HS-27A (cell line): ENCODE measurements around the gene ROPN1L.
A peak's percentile ranks its signal among the peaks of the same experiment; 100 is the strongest.

Experiments used
- DNase-seq: peaks from one replicate; pipeline ENCODE4 v3.0.0-alpha.2; 2012; ENCODE audit warnings: low read depth, missing footprints

ROPN1L gene

DNA sequence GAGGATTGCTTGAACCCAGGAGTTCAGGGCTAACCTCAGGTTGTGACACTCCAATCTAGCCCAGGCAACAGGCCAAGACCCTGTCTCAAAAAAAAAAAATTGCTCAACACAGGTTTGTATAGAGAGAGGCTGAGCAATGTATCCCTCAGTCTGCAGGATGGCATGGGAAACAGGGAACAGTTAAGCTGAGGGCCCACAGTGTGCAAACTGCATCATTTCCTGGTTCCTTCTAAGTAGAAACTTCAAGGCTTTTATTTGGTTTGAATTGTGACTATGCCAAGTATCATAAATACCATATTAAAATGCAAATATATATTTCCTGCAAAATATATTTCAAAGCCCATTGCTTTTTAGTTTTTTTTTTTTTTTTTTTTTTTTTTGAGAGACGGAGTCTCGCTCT is 13.7 kb upstream of the ROPN1L start:
- no peak for DNase-seq

DNA sequence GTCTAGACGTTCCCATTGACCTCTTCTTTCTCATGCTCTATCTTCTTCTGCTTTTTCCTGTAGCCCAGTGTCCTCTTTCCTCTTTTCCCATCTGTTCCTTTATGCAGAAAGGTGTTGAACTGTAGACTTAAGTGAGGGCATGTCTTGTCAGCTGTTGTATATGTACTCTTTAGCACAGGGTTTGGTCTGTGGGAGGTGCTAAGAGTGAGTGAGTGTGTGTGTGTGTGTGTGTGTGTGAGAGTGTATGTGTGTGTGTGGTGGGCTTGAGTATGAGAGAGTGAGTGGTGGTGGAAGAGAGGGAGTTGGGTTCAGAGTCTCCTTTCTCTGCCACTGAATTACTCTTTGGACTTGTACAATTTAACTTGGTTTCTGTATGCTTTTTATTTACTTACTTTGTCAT is 10.3 kb upstream of the ROPN1L start:
- DNase-seq, result no peak

DNA sequence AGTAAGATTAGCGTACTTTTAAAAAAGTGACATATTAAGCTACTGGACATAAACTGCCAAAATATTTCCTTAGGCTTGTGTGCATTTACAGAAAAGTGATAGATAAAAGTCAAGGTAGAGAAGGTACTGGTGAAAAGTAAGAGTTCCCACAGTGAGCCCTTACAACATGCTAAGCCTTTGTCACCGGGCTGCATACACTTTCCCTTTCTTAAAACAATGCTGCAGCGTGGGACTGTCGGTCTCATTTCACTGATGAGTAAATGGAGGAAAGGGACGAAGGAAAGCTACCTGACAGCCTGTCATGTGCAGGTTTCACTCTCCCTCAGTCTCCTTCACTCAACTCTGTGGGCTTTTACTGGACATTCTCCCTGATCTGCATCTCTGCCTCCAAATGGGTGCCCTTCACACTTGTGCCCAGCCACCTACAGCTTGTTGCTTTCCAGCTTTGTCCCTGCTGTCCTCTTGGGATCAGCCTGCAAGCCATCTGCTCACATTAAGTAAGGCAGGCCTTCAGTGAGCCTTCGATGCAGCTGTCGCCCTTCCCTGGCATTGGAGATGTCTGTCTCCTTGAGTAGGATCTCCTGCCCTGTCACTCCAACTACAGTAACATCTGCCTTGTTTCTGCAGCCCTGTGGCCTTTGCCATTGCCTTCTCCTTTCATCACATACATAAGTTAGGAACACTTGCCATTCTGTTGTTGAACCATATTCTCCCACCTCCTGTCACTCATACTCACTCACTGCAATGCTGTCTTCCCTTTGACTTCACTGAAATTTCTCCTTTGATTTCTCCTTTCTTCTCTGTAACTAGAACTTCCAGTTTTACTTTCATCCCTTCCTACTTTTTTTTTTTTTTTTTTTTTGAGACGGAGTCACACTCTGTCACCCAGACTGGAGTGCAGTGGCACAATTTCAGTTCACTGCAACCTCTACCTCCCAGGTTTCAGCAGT is 9.3 kb upstream of the ROPN1L start:
- DNase-seq, result no peak

DNA sequence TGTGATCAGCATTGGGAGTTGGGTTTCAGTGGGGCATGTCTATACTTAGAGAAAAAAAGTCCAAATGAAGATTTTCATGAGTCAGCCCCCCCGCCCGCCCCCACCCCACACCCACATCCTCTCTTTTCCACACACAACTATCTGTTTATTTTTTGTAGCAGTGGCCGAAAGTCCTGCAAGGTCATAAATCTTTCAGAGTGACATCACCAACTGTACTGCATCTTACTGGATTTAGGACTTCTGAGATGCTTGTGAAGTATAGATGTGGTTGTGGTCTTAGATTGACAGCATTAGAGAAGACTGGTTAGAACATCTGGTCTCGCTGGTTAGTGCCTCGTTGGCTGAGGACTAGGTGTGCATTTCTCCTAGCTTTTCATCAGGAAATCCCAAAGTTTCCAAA is 7.3 kb upstream of the ROPN1L start:
- DNase-seq, result no peak

DNA sequence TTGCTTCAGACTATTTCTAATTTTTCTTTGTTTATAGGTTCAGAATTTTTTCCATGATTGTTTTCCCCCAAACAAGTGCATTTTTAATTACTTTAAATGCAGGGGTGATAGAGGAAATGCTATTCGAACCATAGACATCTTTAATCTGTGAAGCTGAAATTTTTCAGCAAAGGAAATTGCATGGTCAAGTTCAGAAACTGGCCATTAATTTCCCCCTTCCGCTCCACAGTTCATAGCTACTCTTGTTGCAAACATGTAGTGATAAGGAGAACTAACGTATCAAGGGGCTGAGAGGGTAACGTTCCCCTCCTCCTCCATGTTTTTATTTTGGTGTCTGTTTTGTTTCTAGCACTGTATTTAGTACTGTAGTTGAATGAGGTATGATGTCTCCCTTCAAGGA is 3.4 kb upstream of the ROPN1L start:
- DNase-seq, result no peak

DNA sequence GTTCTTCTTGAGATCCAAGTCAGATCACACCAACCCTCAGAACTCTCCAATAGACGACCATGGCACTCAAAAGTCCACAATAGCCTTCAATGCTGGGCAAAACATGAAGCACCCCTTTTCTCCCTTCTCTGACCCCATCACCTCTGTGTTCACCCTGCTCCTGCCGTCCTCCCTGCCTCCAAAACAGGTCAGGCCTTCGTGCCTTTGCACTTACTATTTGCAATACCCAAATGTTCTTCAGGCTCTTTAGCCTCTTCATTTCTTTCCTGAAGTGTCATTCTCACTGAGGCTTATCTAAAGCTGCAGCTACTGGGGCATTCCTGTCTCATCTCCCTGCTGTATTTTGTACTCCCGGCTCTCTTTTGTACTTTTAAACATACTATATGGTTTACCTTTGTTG is 2.0 kb upstream of the ROPN1L start:
- DNase-seq, result no peak

DNA sequence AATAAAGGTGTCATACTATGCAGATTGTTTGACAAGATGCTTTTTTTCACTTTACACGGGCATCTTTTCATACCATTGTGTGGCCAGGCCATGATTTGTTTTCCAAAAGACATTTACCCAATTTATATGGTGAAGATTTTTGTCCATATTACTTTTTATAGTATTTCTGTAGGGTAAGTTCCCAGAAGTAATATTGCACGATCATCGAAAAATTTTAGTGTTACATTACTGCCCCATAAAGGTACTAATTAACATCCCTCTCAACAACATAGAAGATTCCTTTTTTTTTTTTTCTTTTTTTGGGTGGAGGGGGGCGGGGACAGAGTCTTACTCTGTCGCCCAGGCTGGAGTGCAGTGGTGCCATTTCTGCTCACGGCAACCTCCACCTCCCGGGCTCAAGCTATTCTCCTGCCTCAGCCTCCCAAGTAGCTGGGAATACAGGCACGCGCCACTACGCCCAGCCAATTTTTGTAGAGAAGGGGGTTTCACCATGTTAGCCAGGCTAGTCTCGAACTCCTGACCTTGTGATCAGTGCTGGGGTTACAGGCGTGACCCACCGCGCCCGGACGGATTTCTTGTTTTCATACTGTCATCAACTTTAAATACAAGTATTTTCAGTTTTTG is 1.2 kb upstream of the ROPN1L start:
- no peak for DNase-seq

DNA sequence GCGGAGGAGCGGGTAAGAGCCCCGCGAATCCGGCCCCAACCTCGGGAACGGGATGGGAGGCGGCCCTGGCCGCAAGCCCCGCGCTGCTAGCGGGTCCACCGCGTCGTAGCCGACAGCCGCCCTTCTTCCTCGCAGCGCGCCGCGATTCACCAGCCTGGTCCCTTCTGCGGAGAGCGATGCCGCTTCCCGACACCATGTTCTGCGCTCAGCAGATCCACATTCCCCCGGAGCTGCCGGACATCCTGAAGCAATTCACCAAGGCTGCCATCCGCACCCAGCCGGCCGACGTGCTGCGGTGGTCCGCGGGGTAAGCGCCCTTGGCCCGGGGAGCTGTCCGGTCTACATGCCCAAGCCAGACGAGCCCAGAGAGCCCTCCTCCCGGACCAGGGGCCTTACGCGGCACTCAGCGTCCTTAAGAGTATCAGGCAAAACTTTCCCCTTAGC is 335 bp downstream of the ROPN1L start:
- DNase-seq, result no peak

DNA sequence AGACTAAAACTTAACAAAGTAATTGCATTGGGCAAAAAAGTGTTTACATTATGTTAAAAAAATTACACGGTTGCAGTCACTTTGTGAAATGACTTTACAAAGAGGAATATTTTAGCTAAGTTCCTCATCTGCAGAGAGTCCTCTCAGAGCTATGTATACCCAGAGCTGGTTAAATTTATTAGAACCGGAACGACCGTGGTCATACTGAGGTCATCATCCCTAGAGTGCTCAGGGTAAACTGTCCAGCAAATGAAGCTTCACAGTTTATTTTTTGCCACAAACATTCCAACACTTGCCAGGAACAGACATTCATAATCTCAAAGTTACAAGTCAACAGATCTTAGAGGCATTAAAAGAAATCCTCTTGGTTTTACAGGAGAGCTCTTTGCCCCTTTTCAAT is 897 bp downstream of the ROPN1L start:
- DNase-seq, result no peak

DNA sequence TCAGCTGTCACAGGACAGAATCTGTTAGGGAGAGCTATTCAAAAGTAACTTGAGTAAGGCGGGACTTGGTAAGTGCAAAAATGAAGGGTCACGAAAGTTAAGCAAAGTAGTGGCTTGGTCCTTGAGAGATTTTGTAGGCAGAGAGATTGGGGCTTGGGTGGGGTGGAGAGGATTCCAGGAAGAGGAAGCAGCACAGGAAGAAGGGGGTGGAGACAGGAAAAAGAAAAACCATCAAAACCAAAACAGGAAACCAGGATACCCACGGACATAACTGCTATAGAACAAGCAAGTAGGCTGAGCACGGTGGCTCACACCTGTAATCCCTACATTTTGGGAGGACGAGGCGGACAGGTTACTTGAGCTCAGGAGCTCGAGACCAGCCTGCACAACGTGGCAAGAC is 3.7 kb downstream of the ROPN1L start:
- DNase-seq, result no peak

DNA sequence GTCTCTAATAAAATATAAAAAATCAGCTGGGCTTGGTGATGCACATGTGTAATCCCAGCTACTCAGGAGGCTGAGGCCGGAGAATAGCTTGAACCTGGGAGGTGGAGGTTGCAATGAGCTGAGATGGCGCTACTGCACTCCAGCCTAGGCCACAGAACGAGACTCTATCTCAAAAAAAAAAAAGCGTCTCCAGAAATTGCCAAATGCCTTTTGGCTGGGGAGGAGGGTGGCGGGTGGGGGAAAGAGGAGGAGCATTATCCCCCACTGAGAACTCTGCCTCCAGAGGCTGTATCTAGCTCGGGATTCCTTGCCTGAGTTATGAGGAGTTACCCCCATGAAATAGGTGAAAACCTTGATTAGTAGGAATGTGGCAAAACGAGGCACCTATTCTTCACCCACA is 4.8 kb downstream of the ROPN1L start:
- no peak for DNase-seq

DNA sequence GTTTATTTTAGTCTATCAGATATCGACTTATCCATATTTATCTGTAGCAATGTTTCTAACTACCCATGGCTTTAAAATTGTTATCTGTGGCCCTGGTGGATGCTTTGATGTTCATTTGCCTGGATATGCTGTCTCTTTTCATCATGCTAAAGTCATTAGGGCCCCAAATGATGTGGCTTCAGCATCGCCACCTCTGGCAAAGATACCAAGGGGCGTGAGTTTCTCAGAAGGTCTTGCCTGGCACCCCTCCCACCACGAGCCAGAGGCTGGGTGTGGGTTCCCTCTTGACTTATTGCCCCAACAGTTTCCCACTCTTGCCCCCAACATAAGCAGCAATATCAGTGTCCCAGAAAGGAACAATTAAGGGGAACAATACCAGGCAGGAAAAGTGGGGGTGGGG is 5.4 kb downstream of the ROPN1L start:
- no peak for DNase-seq

DNA sequence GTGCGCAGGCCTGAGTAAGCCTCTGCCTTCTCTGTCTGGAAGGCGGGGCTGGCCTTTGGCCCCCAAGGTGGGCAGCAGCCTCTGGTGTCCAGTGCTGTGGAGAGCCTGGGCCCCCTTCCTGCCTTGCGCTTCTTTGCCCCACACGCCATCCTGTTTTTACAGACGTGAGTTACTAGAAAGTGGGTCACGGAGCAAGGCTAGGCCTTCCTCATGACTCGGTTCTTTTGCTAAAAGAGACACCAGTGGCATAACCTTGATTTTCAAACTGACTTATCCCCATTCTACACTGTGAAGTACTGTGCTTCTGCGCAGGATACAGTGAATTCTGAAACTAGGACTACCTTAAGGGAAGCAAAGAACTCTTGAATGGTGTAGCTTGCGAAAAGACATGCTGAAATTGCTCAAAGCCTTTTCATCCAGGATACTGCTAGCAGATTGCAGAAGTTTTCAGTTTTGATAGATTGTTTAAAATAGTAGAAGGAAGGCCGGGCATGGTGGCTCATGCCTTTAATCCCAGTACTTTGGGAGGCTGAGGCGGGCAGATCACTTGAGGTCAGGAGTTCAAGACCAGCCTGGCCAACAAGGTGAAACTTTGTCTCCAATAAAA is 7.2 kb downstream of the ROPN1L start:
- DNase-seq, result no peak

DNA sequence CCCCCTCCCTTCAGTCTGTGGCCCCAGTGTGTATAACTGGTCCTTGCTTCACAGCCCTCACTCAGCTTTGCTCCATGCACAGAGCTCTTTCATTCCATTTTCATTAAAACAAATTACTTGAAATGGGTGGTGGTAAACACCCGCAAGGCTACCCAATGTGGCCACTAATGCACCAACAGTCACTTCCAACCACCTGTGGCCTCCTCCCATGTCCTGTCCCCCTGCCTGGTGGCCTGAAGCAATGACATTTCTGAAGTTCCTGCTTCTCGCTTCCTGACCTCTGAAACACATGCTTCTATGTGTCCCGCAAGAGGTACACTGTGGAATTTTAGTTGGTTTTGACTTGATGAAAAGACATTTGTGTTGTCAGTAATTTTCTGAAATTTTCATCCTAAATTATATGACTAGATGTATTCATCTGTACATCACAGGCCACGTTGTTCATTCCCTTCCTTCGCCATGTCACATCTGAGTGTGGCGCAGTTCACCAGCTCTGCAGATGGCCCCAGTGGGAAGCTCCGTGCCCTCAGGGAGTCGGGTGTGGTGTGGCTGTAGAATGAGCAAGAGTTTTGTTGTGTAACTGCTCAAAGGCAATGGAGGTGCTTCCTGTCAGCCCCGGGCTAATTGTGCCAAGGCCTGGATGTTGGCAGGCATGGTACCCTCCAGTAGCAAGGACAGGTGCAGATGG is 9.6 kb downstream of the ROPN1L start:
- DNase-seq, result no peak

DNA sequence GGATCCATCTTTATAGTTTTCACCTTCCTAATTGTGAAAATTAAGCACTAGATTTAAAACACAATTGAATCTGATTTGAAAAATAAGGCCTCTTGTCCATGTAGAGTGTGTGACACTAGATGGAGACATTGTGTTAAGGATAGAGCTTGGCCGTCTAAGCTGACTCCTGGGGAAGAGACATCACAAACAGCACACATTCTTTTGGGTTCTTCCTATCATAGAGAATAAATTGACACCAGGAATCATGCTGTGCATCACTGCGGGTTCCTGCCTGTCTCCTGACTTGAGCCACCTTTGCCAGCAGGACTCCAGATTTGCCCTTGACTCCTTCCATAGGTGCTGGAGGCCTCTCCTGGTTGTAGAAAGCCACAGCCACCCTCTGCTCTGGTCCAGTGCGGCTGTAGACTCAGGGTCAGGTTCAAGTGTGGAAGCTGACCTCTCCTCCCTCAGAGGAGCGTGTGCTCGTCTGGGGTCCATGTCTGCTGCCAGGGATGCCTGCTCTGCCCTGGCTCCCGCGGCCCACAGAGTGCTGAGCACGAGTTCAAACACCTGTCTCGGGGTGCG is 11.2 kb downstream of the ROPN1L start:
- DNase-seq, result peak; percentile 79

DNA sequence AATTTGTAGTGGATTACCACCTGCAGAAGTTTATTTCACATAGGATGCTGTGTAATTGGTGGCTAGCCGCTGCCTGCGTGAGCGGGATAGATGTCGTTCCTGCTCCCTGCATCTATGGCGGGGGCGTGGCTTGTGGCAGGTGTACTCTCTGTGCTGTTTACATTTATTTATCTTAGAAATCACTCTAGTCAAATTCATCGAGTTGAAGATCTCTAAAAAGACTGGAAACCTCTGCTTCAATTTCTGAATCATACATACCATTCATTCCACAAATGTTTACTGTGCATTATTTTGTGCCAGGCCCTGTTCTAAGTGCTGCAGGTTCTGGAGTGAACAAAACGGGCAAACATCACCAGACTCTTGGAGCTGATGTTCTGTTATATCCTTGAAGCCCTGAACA is 11.9 kb downstream of the ROPN1L start:
- DNase-seq, result peak; percentile 71

DNA sequence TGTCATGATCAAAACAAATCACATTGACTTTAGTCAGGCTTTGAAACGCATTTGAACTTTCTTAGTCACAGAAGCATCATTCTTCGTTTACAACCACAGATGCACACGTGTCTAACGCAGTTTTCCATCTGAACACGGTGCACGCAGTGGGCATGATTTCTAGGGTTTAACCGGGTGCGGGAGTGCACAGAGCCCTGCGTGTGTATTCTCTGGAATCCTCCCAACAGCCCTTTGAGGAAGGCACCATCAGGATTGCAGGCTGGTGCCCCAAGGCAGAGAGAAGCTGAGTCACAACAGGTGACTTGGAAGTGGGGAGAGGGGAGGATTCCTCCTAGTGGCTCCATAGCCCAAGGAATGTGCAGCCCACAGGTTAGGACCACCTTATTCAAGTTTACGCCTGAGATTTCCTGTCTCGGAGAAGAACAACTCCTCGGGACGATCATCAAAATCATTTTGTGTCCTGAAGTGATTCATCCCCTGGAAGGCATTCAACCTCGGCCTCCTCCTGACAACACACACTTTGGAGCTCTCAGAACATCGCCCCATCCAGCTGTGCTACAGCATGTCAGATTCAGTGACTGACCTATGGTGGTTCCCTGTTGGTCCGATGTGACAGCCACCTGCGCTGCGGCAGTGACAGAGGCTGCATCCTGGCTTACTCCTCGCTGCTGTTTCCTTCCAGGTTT is 13.1 kb downstream of the ROPN1L start:
- no peak for DNase-seq

DNA sequence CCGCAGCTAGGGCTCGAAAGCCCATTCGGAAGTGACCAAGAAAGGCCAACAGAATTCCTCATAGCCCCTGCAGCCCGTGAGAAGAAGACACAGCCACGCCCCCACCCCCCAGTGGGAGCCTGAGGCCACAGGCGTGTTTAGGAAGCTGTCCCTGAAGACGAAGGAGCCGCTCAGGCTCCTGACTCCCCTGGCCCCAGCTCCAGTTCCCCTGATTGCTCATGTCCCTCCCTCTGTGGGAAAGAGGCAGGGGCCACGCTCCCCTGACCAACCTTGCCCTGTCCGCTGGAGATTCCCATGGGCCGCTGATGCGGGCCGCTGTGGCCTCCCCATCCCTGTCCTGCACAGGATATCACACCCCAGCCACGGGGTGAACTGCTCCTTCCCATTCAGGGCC is 13.6 kb downstream of the ROPN1L start:
- DNase-seq, result no peak

DNA sequence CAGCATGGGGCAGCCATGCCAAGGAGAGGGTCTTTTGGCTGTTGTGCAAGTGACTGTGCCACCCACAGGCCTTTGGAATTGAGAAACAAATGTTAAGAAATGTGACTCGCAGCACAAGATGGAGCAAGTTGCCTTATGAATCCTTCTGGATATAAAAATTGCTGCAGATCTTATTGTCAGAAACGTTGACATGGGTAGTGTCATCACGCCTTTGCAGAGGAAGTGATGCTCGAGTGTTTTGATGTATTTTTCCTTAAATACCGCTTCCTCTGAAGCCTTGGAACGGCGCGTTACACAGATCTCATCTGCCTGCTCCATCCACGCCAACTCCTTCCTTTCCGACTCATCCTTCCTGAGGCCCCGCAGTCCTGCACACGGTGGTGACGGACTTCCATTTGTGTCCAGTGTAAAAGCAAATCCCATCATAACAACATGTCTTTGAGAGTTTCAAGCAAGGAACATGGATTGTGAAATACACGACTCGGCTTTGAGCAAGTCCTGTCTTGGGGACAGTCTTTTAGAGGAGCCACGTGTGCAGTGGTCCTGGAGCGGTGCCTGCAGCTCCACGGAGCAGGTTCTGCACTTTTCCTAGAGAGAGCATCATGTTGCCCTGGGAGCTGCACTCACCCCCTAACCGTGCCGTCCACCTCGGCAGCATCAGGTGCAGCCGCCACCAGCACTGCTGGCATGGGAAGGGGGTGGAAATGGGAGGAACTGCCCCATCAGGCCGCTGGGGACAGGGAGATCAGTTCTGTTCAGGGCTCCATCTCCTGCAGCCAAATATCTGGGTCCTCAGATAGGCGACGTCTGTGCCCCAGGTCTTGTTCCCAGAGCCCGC is 15.1 kb downstream of the ROPN1L start:
- DNase-seq, result no peak

DNA sequence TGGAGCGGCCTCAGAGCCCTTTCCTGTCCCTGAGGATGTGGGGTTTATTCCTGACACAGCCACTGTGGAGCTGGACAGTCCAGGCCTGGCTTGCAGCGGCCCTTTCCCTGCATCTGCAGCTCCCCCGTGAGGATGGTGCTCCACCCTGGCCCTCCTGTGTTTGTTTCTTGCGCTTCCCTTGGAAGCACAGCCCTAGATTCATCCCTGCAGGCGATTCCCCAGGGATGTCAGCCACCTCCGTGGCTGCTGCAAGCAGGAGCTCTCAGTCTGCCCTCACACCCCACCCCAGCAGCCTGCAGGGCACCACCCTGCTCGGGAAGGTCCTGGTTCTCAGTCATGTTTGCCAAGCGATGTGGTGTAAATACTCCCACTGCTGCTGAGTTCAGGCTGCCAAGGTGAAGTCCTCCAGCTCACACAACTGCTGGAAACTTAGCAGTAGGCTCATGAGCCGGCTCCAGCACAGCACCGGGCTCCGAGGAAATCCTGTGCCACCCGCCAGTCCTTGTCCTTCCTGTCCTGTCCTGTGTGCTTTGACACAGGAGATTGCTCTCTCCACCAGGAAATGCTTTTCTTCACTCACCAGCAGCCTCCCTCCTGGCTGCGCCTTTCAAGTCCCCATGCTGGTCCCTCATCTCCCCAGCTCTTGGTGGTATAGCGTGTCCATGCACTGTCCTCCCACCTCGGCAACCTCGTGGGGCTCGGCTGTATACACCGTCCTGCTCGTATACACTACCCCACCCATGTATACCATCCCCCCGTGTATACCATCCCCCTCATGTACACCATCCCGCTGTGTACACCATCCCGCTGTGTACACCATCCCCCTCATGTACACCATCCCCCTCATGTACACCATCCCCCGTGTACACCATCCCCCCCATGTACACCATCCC is 16.2 kb downstream of the ROPN1L start:
- no peak for DNase-seq
